Neural crest cell (in vitro differentiated cells): ENCODE data around the gene AK5. TPM values are rescaled to one million over a fixed set of nuclear protein-coding genes. Genes with fewer than 3 reads are reported as not detected.

Source experiments
- DNase-seq: peaks from one replicate; pipeline ENCODE4 v3.0.0; 2021; ENCODE audit warnings: low read depth, mixed read lengths, low spot score
- H3K27ac Mint-ChIP-seq: one replicate; pipeline ENCODE4 v1.8.0; 2021; ENCODE audit warnings: mild to moderate bottlenecking, mixed read lengths; ENCODE audit not compliant: unreplicated experiment
- H3K27me3 Mint-ChIP-seq: 2 replicates; pipeline ENCODE4 v1.8.0; 2021; ENCODE audit warnings: low read depth, mild to moderate bottlenecking, mixed read lengths
- H3K36me3 Mint-ChIP-seq: 2 replicates; pipeline ENCODE4 v1.8.0; 2021; ENCODE audit warnings: low read depth, mild to moderate bottlenecking, mixed read lengths
- H3K4me1 Mint-ChIP-seq: 2 replicates; pipeline ENCODE4 v1.8.0; 2021; ENCODE audit warnings: mixed read lengths
- H3K4me3 Mint-ChIP-seq: one replicate; pipeline ENCODE4 v1.8.0; 2021; ENCODE audit warnings: mild to moderate bottlenecking, mixed read lengths
- H3K9me3 Mint-ChIP-seq: 2 replicates; pipeline ENCODE4 v1.8.0; 2021; ENCODE audit warnings: mixed read lengths
- total RNA-seq: library from RNA; stranded (reverse); gene quantifications from 2 replicates; pipeline ENCODE4 v1.2.1, GENCODE V29; 2021
- TF ChIP-seq, protein P1 (sequence below): fragments of 200-600 bp; sonication (generic); conservative IDR thresholded peaks from 2 replicates; pipeline ENCODE4 v1.5.0; 2021; ENCODE audit warnings: antibody characterized with exemption, mild to moderate bottlenecking

AK5 gene
- total RNA-seq, 1 donor from 2014 or later: 1.1 TPM

DNA sequence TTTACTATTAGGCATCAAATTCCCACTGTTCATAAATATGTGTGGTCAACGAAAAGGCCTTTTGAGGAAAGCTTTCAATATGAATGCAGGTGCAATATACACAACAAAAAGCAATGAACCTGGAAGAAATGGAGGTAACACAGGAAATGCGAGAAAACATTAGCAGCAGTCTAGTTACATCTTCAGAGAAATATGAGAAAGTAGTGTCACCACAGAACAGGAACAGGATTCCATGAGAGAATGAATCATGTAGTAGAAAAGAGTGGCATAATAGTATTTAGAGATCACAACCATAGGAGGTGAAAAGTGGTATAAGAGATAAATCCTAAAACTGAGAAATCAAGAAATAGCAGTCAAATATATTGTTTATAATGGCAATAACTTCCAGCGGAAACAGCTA is 103.7 kb downstream of the AK5 start:
- H3K27me3 Mint-ChIP-seq: no peaks in the 10 kb centered on the region
- TF ChIP-seq, protein P1, sequence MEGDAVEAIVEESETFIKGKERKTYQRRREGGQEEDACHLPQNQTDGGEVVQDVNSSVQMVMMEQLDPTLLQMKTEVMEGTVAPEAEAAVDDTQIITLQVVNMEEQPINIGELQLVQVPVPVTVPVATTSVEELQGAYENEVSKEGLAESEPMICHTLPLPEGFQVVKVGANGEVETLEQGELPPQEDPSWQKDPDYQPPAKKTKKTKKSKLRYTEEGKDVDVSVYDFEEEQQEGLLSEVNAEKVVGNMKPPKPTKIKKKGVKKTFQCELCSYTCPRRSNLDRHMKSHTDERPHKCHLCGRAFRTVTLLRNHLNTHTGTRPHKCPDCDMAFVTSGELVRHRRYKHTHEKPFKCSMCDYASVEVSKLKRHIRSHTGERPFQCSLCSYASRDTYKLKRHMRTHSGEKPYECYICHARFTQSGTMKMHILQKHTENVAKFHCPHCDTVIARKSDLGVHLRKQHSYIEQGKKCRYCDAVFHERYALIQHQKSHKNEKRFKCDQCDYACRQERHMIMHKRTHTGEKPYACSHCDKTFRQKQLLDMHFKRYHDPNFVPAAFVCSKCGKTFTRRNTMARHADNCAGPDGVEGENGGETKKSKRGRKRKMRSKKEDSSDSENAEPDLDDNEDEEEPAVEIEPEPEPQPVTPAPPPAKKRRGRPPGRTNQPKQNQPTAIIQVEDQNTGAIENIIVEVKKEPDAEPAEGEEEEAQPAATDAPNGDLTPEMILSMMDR: no peak
- no peak overlapping the region for H3K4me3 Mint-ChIP-seq
- H3K36me3 Mint-ChIP-seq: no peaks in the 10 kb centered on the region
- no peaks in the 10 kb centered on the region for H3K4me1 Mint-ChIP-seq
- no peaks in the 10 kb centered on the region for H3K9me3 Mint-ChIP-seq
- no peak for DNase-seq
- H3K27ac Mint-ChIP-seq: no peak overlapping the region

DNA sequence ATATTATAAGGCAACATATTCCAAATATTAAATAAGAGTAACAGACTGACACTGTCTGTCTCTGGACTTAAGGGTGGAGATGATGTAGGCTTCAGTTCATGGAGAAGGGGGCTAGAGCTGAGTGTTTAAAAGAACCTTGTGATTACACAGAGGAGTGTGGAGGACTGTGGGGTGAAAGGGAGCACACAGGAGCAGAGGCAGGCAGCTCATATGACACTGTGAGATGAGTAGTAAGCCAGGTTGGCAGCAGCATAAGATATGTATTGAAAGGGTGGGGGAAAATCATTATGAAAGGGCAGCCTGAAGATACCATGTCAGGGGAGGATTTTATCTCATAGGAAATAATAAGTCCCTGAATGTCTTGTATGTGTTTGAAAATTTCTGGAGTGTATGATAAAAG is 104.5 kb downstream of the AK5 start:
- no peak overlapping the region for H3K27ac Mint-ChIP-seq
- no peaks in the 10 kb centered on the region for H3K4me1 Mint-ChIP-seq
- H3K36me3 Mint-ChIP-seq: no peaks in the 10 kb centered on the region
- no peaks in the 10 kb centered on the region for H3K27me3 Mint-ChIP-seq
- no peaks in the 10 kb centered on the region for H3K9me3 Mint-ChIP-seq
- TF ChIP-seq, protein P1: no peak
- H3K4me3 Mint-ChIP-seq: no peak overlapping the region
- no peak for DNase-seq

DNA sequence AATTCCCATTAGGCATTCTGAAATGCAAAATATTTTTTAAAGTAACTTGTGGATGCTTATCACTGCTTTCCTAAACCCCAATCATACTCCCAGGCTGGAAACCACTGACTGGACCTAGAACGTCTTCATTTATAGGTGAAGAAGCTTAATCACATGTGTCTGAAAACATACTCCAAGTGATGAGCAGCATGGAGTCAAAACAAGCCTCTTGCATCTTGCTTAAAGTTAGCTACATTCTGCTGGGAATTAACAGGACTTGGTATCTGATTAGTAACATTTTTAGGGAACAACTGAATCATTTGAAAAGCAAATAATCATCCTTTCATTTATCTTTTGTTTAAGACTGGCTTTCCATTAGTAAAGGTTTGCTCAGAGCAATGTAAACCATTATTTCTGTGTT is 105.7 kb downstream of the AK5 start:
- H3K27ac Mint-ChIP-seq: no peak overlapping the region
- no peaks in the 10 kb centered on the region for H3K4me1 Mint-ChIP-seq
- no peak overlapping the region for H3K4me3 Mint-ChIP-seq
- H3K27me3 Mint-ChIP-seq: no peaks in the 10 kb centered on the region
- no peaks in the 10 kb centered on the region for H3K36me3 Mint-ChIP-seq
- no peak for DNase-seq
- TF ChIP-seq, protein P1: no peak
- H3K9me3 Mint-ChIP-seq: no peaks in the 10 kb centered on the region

- H3K27ac Mint-ChIP-seq: no peak overlapping the region
- no peaks in the 10 kb centered on the region for H3K36me3 Mint-ChIP-seq
- no peaks in the 10 kb centered on the region for H3K27me3 Mint-ChIP-seq
- H3K4me3 Mint-ChIP-seq: no peak overlapping the region
- DNase-seq: no peak
- no peaks in the 10 kb centered on the region for H3K4me1 Mint-ChIP-seq
- TF ChIP-seq, protein P1: no peak
- no peaks in the 10 kb centered on the region for H3K9me3 Mint-ChIP-seq
Measured at GRCh38 chr1:77388661-77389060, 106.8 kb downstream of the AK5 start.

DNA sequence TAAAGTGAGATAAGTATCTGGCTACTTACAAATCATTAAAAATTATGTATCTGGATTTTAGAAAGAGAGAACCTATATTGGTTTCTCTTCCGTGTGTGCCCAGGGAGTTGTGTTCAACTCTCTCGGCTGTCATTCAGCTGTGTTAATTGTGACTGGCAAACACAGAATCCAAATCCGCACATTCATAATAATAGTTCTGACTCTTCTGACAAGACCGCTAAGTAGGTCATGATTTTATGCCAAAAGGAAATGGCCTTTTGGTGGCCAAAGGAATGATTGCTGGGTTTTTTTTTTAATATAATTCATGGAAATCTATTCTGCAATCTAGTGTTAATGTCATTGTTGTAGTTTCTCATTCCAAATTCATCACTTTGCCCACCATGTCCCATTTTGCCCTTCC is 110.7 kb downstream of the AK5 start:
- no peak overlapping the region for H3K4me3 Mint-ChIP-seq
- H3K36me3 Mint-ChIP-seq: no peaks in the 10 kb centered on the region
- H3K9me3 Mint-ChIP-seq: peaks cover 3% of the 10 kb centered on the region
- DNase-seq: no peak
- TF ChIP-seq, protein P1: no peak
- no peak overlapping the region for H3K27ac Mint-ChIP-seq
- H3K27me3 Mint-ChIP-seq: no peaks in the 10 kb centered on the region
- H3K4me1 Mint-ChIP-seq: peaks cover 33% of the 10 kb centered on the region

DNA sequence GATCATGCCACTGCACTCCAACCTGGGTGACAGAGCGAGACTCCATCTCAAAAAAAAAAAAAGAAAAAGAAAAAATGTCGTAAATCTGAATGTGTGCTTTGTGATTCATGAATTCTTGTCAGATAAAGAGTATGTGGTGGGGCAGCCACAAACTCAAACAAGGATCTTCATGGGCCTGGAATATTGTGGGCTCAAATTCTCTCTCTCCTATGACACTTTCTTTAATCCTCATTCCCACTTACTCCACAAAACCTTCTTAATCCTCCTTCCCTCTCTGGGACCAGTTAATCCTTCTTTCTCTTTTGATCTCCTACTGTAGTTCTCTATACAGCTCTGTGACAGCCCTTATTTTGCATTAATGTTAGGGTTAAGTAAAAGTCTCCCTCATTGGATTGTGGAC is 112.3 kb downstream of the AK5 start:
- H3K4me3 Mint-ChIP-seq: no peak overlapping the region
- no peaks in the 10 kb centered on the region for H3K27me3 Mint-ChIP-seq
- H3K9me3 Mint-ChIP-seq: peaks cover 3% of the 10 kb centered on the region

More for the DNA sequence above, 112.3 kb downstream of the AK5 start:
- TF ChIP-seq, protein P1: no peak
- no peak overlapping the region for H3K27ac Mint-ChIP-seq
- H3K36me3 Mint-ChIP-seq: no peaks in the 10 kb centered on the region
- H3K4me1 Mint-ChIP-seq: peaks cover 42% of the 10 kb centered on the region
- no peak for DNase-seq
